ENCODE measurements around the gene JADE1.
A peak's percentile ranks its signal among the peaks of the same experiment; 100 is the strongest.

The JADE1 gene

GRCh38 chr4:128846063-128846462 is 36.6 kb downstream of the JADE1 start:
- no peak for DNase-seq

- DNase-seq: no peak
Measured at GRCh38 chr4:128847082-128847724, 37.7 kb downstream of the JADE1 start.

GRCh38 chr4:128848461-128848860 is 39.0 kb downstream of the JADE1 start:
- no peak for DNase-seq

- DNase-seq: no peak
Measured at GRCh38 chr4:128850252-128850651, 40.8 kb downstream of the JADE1 start.

DNA sequence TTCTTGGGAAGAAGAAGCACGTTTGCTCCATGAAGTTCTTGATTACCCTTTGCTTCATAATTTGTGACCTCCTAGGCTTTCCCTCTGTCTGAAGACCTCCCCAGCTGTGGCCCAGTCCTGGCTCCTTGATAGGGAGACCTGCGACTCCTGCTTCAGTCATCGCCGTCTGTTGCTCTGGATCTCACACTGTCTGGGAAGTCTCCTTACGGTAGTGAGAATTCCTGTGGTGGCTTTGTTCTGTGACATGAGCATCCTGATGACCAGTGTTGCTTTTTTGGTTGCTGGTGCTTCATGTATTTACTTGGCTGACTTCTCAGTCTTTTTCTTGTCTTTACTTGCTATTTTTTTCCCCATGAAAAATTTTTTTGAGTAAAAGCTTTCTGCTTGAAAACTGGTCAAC is 44.2 kb downstream of the JADE1 start:
- no peak for DNase-seq

DNA sequence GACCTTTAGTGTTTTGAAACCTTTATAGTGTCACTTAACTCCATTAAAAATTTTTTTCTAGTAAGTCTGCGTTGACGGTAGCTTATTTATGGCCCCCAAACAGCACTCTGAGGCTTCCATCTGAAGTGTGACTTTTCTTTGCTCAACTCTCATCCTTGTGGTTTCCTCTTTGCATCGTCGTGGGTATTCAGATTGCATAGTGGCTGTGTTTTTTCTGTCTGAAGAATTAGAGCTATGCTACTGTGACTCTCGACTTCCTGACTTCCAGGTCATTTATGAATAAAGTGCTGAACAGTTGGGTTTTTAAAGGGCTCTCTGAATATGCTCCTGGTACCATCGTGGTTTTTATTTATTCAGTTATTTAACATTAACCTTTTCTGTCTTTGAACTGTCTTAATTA is 44.9 kb downstream of the JADE1 start:
- no peak for DNase-seq

DNA sequence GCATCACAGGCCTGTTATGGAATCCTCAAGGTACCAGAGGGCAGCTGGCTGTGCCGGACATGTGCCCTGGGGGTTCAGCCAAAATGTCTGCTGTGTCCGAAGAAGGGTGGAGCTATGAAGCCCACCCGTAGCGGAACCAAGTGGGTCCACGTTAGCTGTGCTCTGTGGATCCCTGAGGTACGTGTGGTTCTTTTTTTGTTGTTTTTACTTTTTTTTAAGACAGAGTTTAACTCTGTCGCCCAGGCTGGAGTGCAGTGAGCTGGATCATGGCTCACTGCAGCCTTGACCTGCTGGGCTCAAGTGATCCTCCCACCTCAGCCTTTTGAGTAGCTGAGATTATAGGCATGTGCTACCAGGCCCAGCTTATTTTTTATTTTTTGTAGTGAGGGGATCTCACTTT is 46.1 kb downstream of the JADE1 start:
- no peak for DNase-seq

DNA sequence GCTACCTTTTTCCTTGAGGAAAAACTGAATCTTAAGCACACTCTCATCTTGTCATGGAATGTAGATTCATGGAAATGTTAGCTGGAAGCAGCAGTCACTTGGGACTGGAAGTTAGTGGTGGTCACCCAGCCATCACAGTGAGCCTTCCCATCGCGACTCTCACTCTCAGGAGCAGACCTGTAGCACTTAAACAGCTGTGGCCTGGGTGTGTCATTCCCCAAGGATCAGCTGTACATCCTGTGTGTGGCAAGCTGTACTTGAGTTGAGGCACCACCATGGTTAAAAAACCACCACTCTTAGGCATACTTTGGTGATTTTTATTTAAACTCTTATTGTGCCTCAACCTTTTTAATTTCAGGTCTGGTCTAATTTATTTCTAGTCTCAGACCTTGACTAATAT is 46.7 kb downstream of the JADE1 start:
- no peak for DNase-seq

DNA sequence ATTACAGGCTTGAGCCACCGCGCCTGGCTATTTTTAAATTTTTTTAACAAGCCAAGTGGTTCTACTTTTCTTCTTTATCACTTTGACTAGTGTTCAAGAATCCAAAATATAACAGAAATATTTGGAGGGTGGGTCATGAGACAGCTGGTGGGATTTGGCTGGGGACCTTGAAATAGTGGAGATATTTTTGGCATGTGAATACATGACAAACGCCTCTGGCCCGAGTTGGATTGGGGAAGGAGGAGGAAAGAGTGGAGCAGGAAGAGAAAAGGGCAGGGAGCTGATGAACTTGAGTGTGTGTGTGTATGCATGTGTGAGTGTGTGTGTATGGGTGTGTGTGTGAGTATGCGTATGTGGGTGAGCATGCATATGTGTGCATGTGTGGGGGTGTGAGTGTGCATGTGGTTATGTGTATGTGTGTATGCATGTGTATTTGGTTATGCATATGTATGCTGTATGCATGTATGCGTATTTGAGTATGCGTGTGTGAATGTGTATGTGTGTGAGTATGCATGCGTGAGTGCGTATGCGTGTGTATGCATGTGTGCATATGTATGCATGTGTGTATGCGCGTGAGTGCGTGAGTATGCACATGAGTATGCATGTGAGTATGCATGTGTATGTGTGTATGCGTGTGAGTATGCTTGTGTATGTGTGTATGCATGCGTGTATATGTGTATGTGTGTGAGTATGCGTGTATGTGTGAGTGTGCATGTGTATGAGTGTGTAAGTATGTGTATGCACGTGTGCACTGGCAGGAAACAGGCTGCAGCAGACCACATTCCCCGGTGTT is 49.6 kb downstream of the JADE1 start:
- no peak for DNase-seq

DNA sequence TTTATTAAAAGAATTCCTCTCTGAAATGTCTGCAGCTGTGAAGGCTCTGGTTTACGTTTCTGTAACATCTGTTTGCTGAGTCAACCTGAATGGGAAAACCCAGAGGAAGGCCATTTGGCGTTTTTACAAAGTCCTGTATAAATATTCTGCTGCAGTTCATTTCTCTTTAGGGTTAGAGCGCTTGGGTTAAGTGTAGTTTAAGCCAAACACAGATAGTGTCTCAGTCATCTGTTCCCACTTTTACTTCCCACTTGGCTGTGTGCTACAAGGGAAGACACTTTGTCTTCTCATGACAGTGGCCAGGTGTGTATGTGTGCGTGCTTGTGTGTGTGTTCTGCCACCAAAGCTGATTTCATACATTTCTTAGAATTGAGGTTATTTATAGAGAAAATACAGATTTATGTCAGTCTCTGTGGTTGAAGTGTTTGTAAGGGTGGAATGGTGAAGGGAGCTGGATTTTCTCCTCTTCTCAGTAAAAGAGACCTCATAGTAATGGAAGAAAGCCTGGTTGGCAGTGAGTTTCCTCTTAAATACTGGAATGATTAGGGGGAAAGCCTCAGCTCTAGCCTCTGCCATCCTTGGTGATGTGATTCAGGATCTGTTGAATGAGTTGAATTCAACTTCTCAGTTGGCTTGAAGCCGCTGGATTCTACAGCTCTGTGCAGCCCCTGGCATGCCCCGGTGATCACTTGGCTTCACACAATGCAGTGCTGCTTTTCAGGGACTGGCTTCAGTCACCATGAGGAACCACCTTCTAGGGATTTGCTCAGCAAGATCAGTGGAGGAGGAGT is 50.6 kb downstream of the JADE1 start:
- DNase-seq: no peak

DNA sequence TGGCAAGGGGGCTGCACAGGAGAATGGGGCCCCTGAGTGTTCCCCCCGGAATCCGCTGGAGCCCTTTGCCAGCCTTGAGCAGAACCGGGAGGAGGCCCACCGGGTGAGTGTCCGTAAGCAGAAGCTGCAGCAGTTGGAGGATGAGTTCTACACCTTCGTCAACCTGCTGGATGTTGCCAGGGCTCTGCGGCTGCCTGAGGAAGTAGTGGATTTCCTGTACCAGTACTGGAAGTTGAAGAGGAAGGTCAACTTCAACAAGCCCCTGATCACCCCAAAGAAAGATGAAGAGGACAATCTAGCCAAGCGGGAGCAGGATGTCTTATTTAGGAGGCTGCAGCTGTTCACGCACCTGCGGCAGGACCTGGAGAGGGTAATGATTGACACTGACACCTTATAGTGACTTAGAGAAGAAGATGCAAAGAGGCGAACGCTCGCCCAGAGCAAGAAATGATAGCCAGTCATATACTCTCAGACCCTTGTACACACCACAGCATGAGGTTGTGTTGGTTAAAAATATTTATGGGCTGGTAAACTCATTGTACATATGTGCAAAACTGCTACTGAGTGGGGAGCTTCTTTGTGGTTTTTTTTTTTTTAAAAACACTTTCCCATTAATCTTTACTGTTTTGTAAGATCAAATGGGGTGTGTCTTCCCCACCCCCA is 52.5 kb downstream of the JADE1 start:
- no peak for DNase-seq

GRCh38 chr4:128862608-128863311 is 53.3 kb downstream of the JADE1 start:
- no peak for DNase-seq

GRCh38 chr4:128863312-128864075 is 54.0 kb downstream of the JADE1 start:
- DNase-seq: peak; percentile 76

GRCh38 chr4:128865132-128865531 is 55.6 kb downstream of the JADE1 start:
- DNase-seq: no peak

DNA sequence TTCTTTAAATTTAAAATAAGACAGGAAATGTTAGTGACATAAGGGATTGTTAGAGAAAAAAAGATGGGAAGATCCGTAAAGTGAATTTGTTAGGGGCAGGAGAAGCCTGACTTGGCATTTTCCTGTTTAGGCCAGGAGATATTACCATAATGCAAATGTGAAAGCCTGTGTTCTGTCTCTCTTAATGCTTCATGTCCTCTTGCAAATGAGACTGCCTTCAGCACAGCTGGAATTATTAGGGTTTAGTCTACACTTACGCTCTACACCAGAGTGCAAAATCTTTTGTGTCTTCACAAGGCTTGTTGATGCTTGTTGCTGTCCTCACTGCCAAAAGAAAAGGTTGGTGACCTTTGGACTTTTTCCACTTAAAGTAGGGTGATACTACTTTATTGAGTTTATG is 56.8 kb downstream of the JADE1 start:
- no peak for DNase-seq

GRCh38 chr4:128866691-128867090 is 57.2 kb downstream of the JADE1 start:
- no peak for DNase-seq

GRCh38 chr4:128868758-128869157 is 59.3 kb downstream of the JADE1 start:
- no peak for DNase-seq

DNA sequence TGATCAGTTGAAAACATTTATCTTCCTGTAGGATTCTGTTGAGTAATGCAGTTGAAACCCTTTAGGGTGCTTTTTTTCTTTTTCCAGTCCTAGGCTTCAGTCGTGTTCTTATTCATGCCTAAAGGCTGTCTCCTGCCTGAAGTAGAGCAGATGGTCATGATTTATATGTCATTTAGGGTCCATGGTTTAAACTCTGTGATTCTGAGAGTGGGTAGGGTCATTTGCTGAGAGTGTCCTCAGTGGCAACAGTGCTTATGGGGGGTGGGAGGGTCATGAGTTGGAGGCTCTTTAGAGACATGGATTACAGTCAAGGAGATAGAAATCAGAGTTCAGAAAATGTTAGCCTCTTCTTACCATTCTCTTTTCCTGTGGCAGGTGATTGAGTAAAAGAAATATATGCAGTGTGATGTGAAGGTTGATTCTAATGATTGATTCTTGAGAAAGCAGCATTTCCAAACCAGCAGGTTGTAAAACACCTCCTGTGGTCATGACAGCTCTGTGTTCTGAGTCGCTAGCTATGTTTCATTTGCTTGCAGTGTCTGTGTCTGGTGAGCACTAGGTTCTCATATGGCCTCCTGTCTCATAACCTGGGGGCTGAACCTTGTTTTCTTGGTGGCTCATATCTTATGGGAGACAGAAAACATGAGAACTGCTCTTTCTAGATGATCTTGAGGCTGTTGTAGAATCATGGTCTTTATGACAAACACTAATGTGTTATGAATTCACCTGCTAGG is 60.4 kb downstream of the JADE1 start:
- DNase-seq: no peak

- peak; percentile 25 for DNase-seq
Measured at GRCh38 chr4:128871948-128872347, 62.4 kb downstream of the JADE1 start.

GRCh38 chr4:128876200-128876599 is 66.7 kb downstream of the JADE1 start:
- DNase-seq: no peak

DNA sequence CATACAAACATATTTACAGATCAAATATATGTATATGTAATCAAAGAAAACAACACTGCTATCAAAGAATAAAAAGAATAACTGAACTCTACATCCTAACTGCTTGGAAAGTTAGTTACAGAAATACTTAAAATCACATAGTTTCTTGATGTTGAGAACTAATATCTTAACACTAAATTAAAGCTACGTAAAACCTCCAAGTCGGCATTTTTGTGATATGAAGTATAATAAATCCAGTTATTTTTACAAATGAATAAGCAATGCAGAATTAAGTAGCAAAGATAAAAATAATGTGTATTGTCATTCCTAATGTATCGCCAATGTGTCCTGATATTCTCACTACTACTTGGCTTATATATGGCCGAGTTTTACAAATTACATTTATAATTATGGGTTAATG is 68.4 kb downstream of the JADE1 start:
- DNase-seq: no peak

Measured in hematopoietic multipotent progenitor cell treated with erythropoietin and hydrocortisone succinate and interleukin-3 and kit ligand, for 8 days (in vitro differentiated cells).